Spinal cord (tissue), 10 donors: ENCODE results near the gene ADCY9. TPM values are rescaled to one million over a fixed set of nuclear protein-coding genes. Genes with fewer than 3 reads are reported as not detected.

Experiments used
- DNase-seq, 6 donors: peaks; one replicate each; pipeline versions ENCODE4 v3.0.0 to v3.0.0-alpha.2; 2013 to 2015; ENCODE audit warnings: low spot score in 6 of 6, low read depth in 4 of 6
- H3K27ac ChIP-seq: one replicate; pipeline ENCODE4 v1.5.1; 2013; ENCODE audit warnings: low read depth, low read length, control low read depth
- H3K27me3 ChIP-seq: one replicate; pipeline ENCODE4 v1.6.1; 2013; ENCODE audit warnings: low read length; ENCODE audit not compliant: control insufficient read depth, insufficient read depth
- H3K36me3 ChIP-seq: one replicate; pipeline ENCODE4 v1.6.1; 2013; ENCODE audit warnings: low read length; ENCODE audit not compliant: control insufficient read depth, insufficient read depth
- H3K4me1 ChIP-seq: one replicate; pipeline ENCODE4 v1.6.1; 2013; ENCODE audit warnings: low read length; ENCODE audit not compliant: control insufficient read depth, insufficient read depth
- H3K4me3 ChIP-seq: one replicate; pipeline ENCODE4 v1.5.1; 2013; ENCODE audit warnings: low read depth, low read length, control low read depth
- H3K9me3 ChIP-seq: one replicate; pipeline ENCODE4 v1.6.1; 2013; ENCODE audit warnings: low read length; ENCODE audit not compliant: control insufficient read depth, insufficient read depth
- WGBS: methylation state at CpG from one replicate; pipeline ENCODE4 v1.1.5; 2013; ENCODE audit warnings: missing lambda C conversion rate; ENCODE audit not compliant: insufficient coverage; 5-methylcytosine and 5-hydroxymethylcytosine counted together
- polyA plus RNA-seq, 2 donors: library from polyadenylated mRNA; unstranded; fragments of 120-200 nt; gene quantifications; one replicate each; pipeline ENCODE4 v1.2.1, GENCODE V29; 2013; ENCODE audit not compliant: insufficient read length in 2 of 2
- total RNA-seq, 2 donors: library from RNA; depleted of rRNA in 1 of 2; stranded (reverse); fragments of 120-200 nt in 1 of 2; fragments of >200 nt in 1 of 2; gene quantifications; one replicate each; pipeline versions ENCODE4 v1.2.3 to v1.2.4, GENCODE V29; 2013 to 2014
- donor health status: healthy.

The ADCY9 gene
- total and polyA plus RNA-seq, 4 donors: 12.0 to 13.4 (median 13.0) TPM

DNA sequence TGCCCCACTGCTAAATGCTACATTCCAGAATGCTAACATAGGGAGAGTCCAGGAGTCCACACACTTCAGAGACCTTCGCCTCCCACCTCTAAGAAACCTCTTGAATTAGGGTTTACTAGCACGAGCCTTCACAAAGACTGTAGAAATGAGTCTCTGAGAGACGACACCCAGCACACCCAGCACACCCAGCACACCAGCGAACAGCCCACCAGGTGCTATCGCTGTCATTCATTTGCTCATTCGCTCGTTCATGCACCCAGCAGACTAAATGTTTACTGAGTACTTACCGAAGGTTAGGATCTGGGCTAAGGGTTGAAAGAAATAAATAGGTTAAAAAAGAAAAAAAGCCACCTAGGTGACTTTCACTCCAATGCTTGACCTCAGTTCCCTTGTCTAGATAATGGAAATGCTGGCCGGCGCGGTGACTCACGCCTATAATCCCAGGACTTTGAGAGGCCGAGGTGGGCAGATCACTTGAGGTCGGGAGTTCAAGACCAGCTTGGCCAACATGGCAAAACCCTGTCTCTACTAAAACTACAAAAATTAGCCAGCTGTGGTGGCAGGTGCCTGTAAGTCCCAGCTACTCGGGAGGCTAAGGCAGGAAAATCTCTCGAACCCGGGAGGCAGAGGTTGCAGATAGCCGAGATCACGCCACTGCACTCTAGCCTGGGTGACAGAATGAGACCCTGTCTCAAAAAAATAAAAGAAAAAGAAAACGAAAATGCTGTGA lies 100.8 kb downstream of the ADCY9 start:
- no peaks in the 10 kb centered on the region for H3K27me3 ChIP-seq
- no peak for DNase-seq
- WGBS: 91% methylated on average over 14 of the region's 20 CpGs
- peaks cover 8% of the 10 kb centered on the region for H3K36me3 ChIP-seq
- H3K4me1 ChIP-seq: peaks cover 16% of the 10 kb centered on the region
- H3K9me3 ChIP-seq: no peaks in the 10 kb centered on the region
- H3K4me3 ChIP-seq: no peak overlapping the region
- no peak overlapping the region for H3K27ac ChIP-seq

DNA sequence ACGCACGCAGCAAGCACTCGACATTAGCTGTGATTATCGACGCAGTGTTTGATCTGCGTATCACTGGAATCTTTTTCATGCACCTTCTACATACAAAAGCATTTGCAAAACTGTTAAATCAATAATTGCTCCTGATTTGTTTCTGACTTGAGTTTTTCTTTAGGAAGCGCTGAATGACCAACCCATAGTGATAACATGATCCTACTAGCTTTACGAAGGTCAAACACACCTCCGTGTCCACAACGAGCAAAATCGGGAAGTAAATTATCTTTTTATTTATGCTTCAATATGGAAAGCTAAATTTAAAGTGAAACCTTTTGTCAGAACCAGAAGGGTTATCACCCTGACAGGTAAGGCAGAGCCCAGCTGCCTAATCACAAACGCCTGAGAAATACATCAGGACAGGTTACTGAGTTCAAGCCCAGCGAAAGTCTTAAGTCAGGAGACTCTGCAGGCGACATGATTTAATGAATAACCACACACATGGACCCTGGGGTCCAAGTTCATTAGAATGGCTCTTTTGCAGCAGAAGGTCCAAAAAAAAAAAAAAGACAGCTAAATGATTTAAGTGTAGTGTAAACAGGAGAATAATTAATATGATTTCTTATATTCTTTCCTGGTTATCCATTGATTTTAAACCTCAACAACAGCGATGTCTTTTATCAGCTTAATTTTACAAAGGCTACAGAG lies 104.2 kb downstream of the ADCY9 start:
- Histone ChIP-seq H3K27me3 (no peaks in the 10 kb centered on the region), H3K4me1 (peaks cover 8% of the 10 kb centered on the region), H3K4me3 (no peak overlapping the region), H3K9me3 (no peaks in the 10 kb centered on the region), H3K36me3 (peaks cover 11% of the 10 kb centered on the region), H3K27ac (no peak overlapping the region)
- no peak for DNase-seq
- whole genome bisulfite sequencing: 88% methylated on average over 8 of the region's 15 CpGs

DNA sequence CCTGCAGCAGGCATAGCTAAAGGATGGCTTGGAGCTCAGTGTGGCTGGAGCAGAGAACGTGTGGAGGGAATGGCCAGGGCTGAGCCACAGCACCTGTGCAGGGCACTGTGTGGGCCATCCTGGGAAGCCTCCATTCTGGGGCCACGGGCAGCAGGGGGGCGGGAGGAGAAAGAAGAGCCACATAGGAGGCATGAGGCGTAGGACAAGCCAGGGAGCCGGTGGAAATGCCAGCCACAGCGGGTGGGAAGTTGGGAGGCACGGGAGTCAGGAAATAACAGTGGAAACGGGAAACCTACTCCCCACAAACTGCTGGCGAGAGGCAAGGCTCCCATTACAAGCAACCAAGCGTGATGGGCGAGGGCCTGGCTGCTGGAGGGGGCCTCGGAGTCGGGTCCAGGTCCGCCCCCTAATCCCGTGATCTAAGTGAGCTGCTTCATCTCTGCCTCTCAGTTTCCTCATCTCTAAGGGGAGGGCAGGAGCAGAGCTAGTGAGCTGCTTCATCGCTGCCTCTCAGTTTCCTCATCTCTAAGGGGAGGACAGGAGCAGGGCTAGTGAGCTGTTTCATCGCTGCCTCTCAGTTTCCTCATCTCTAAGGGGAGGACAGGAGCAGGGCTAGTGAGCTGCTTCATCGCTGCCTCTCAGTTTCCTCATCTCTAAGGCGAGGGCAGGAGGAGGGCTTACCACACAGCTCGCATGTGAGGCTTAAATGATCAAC lies 104.9 kb downstream of the ADCY9 start:
- 65% methylated on average over 14 of the region's 20 CpGs for WGBS
- DNase-seq: no peak
- Histone ChIP-seq H3K27ac (no peak overlapping the region), H3K9me3 (no peaks in the 10 kb centered on the region), H3K27me3 (no peaks in the 10 kb centered on the region), H3K4me3 (no peak overlapping the region), H3K36me3 (peaks cover 11% of the 10 kb centered on the region), H3K4me1 (peaks cover 8% of the 10 kb centered on the region)

DNA sequence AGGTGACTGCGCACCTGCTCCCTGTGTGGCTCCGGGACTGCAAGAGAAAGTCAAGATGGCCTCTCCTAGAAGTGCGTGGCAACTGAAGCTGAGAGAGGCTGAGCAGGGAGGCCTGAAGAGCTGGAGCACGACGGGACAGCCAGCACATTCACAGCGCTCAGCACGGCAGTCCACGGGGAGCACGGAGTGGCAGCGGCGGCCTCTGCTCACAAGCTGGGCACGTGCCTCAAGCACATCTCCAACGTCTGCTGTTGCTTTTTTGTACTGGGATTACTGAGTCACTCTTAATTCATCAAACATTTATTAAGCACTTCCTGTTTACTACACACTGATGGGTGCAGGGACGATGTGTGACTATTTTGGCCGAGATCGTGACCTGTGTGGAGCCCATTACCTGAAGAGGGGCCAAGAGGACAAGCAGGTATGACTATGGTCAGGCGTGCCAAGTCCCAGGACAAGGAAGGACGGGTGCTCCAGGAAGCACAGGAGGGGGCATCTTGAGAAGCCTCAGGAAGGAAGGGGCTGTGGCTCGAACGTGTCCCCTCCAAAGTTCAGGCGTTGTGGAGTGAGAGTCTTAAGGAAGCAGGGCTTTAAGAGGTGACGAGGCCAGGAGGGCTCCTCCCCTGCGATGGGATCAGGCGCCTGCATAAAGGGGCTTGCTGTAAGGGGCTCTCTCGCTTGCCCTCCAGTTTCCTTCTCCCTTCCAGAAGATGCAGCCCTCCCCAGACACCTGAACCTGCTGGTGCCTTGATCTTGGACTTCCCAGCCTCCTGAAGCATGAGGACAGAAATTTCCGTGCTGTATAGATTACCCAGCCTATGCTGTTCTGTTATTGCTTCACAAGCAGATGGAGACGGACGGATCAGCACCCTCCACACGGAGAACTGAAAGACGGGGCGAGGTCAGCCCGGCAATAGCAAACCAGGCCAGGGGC lies 105.8 kb downstream of the ADCY9 start:
- WGBS: 85% methylated on average over 29 of the region's 32 CpGs
- H3K4me1 ChIP-seq: peaks cover 15% of the 10 kb centered on the region
- no peaks in the 10 kb centered on the region for H3K27me3 ChIP-seq
- H3K27ac ChIP-seq: no peak overlapping the region
- H3K36me3 ChIP-seq: peaks cover 11% of the 10 kb centered on the region
- no peak for DNase-seq
- no peaks in the 10 kb centered on the region for H3K9me3 ChIP-seq
- no peak overlapping the region for H3K4me3 ChIP-seq

DNA sequence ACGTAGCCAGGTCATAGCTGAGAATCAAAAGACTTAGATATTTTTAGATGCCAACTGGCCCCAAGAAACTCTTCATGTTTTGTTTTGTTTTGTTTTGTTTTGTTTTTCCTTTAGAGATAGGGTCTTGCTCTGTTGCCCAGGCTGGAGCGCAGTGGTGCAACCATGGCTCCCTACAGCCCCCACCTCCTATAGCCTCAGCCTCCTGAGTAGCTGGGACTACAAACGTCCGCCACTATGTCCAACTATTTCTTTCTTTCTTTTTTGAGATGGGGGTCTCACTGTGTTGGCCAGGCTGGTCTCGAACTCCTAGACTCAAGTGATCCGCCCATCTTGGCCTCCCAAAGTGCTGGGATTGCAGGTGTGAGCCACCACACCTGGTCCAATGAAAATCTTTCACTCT lies 107.1 kb downstream of the ADCY9 start:
- no peaks in the 10 kb centered on the region for H3K9me3 ChIP-seq
- DNase-seq: no peak
- H3K27ac ChIP-seq: no peak overlapping the region
- peaks cover 15% of the 10 kb centered on the region for H3K4me1 ChIP-seq
- H3K4me3 ChIP-seq: no peak overlapping the region
- 98% methylated on average over 3 of the region's 6 CpGs for WGBS
- H3K27me3 ChIP-seq: no peaks in the 10 kb centered on the region
- peaks cover 11% of the 10 kb centered on the region for H3K36me3 ChIP-seq

DNA sequence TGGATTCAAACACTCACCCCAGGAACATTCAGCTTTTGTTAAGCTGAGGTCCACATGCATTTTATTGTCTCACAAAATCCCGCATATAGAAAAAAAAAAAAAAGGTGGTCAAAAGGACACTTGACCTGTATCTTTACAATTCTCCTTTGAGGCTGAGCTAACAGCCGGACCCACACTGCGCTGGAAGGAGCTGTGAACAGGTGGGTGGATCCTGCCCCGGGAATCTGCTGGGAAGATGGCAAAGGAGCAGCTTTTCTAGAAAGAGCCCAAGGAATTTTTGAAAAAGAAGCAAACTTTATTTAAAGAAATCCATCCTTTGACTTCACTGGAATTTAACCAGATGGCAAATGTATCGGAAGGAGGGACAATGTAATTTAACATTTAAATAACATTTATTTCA lies 108.1 kb downstream of the ADCY9 start:
- H3K27ac ChIP-seq: no peak overlapping the region
- H3K4me3 ChIP-seq: no peak overlapping the region
- H3K27me3 ChIP-seq: no peaks in the 10 kb centered on the region
- H3K4me1 ChIP-seq: peaks cover 15% of the 10 kb centered on the region
- H3K36me3 ChIP-seq: peaks cover 17% of the 10 kb centered on the region
- 82% methylated on average over 3 of the region's 5 CpGs for WGBS
- no peak for DNase-seq
- H3K9me3 ChIP-seq: no peaks in the 10 kb centered on the region

DNA sequence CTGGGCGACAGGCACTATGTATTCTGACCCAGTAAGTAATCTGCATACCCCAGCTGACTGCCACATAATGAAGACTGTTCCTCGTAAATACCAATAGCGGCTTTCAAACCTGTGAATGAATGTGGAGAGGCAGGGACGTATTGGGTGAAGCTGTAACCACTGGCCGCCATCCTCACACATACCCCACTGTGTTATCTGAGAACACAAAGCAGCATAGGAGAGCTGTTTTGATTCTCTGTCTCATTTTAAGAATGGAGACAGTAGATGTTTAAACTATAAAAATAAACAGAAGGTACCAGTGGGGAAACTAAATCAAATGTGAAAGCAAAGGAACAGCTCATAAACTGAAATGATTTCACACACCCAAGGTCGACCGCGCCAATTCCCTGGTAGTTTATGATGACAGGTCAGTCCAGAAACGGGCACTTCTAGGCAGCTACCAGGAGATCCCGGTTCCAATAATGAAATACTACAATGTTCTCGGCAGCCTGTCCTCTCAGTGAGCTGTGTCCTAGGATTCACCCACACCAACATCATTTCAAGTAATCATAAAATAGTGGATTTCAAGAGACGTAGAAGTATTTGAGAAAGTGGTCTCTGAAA lies 109.7 kb downstream of the ADCY9 start:
- peaks cover 13% of the 10 kb centered on the region for H3K4me1 ChIP-seq
- no peaks in the 10 kb centered on the region for H3K27me3 ChIP-seq
- H3K36me3 ChIP-seq: peaks cover 18% of the 10 kb centered on the region
- WGBS: 42% methylated on average over 6 of the region's 12 CpGs
- no peak overlapping the region for H3K4me3 ChIP-seq
- no peaks in the 10 kb centered on the region for H3K9me3 ChIP-seq
- no peak overlapping the region for H3K27ac ChIP-seq
- DNase-seq: peak in 1 of 6 donors; percentile 70

DNA sequence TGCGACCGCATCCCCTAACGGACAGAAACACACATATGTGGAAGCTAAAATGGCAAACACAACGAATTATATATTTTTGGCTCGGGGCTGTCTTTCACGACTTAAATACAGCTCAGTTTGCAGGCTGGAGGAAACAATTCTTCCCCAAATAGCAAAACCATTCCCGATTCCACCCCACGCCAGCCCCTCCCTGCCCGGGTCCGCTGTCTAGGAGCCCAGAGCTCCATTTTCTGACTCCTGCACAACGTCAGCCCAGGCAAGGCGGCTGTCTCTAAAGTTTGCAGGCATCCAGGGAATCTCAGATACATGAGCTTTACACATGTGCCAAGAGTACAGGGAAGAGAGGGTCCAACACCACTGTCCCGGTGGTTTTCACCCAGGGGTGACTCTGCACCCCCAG lies 110.5 kb downstream of the ADCY9 start:
- 87% methylated on average over 13 of the region's 13 CpGs for WGBS
- no peak for DNase-seq
- H3K9me3 ChIP-seq: no peaks in the 10 kb centered on the region
- peaks cover 12% of the 10 kb centered on the region for H3K36me3 ChIP-seq
- H3K27me3 ChIP-seq: no peaks in the 10 kb centered on the region
- peaks cover 6% of the 10 kb centered on the region for H3K4me1 ChIP-seq
- H3K4me3 ChIP-seq: no peak overlapping the region
- H3K27ac ChIP-seq: no peak overlapping the region

DNA sequence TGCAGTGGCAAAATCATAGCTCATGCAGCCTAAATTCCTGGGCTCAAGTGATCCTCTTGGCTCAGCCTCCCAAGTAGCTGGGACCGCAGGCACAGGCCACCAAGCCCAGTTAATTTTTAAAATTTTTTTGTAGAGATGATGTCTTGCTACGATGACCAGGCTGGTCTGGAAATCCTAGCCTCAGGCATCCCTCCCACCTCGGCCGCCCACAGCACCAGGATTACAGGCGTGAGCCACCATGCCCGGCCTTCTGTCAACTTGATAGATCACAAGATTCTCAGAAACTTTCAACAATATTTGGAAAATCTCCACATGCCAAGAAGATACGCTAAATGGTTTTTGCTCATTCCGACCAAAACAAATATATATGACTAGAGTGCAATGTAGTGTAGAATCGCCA lies 111.0 kb downstream of the ADCY9 start:
- no peak overlapping the region for H3K27ac ChIP-seq
- H3K4me1 ChIP-seq: peaks cover 7% of the 10 kb centered on the region
- no peaks in the 10 kb centered on the region for H3K9me3 ChIP-seq
- 98% methylated on average over 6 of the region's 9 CpGs for WGBS
- no peak overlapping the region for H3K4me3 ChIP-seq
- no peaks in the 10 kb centered on the region for H3K27me3 ChIP-seq
- H3K36me3 ChIP-seq: peaks cover 11% of the 10 kb centered on the region
- no peak for DNase-seq
